ENCODE data around the gene CALML6.
"Not testable (repeated sequence)": the region's sequence is repeated elsewhere in the genome, so short reads cannot be mapped to it uniquely, and the experiment has no call there.

CALML6 gene

DNA sequence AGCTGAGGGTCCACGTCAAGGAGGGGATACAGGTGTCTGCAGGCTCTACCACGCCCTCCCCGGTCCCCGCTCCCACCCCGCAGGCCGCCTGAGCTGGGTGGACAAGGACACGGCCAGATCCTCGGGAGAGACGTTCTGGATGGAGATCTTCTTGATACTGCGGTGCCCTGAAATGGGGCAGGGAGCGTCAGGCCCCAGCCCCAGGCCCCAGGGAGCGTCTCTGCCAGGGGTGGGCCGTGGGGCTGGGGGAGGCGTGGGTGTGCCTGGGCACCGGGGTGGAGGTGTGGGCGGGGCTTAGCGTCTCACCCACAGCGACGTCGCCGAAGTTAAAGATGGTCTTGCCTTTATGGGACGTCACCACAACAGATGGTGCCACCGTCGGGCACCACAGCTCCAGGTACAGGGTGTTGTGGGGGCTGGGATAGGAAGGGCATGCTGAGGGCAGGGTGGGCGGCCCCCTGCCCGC lies 11.3 kb downstream of the CALML6 start:
- H3K4me3 ChIP-seq (ENCODE audit: insufficient read depth, low read depth, low read length) = no peak overlapping the region
- peaks cover 8% of the 10 kb centered on the region for H3K4me1 ChIP-seq (ENCODE audit: control insufficient read depth, insufficient read depth, low read length)
- no peak overlapping the region for H3K27ac ChIP-seq (ENCODE audit: insufficient read depth, low read depth, low read length, poor library complexity, severe bottlenecking)
- no peaks in the 10 kb centered on the region for H3K9me3 ChIP-seq (ENCODE audit: control insufficient read depth, low read length)
- no peaks in the 10 kb centered on the region for H3K36me3 ChIP-seq (ENCODE audit: control insufficient read depth, insufficient read depth, low read length)
- WGBS, 2 experiments = 89 to 91% methylated on average over 26 of the region's 26 CpGs
- no peaks in the 10 kb centered on the region for H3K27me3 ChIP-seq (ENCODE audit: control insufficient read depth, insufficient read depth, low read length, poor library complexity, severe bottlenecking)

DNA sequence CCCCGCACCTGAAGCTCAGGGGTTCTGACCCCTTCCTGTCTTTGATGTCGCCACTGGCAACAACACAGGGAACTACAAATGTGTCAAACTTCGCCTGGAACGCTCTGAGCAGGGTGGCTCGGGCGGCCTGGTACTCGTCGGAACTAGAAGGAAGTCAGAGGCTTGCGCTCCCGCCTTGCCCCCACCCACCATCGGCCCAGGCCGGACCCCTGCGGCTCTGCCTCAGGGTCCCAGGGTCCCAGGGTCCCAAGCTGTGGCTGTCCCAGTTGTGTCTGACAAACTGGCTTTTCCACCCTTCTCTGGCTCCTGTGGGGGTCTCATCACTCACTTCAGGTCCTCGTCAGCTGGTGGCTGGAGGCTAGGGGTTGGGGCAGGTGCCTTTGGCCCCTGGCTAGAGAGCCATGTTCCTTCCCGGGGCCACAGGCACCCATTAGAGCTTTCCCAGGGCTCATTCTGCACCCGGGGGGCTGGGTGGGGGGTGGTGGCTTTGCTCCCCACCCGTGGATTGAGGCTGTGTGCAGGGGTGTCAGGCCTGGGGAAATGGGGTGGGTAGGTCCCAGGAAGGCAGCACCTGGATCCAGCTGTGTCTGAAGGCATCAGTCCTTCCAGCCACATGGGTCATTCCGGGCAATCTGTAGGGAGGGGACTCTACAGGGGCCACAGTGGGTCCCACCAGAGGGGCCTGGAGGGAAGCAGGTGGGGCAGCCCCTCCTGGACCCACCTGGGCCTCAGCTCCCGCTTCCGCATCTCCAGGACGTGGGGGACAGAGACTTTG lies 12.0 kb downstream of the CALML6 start:
- Histone ChIP-seq H3K9me3 (ENCODE audit: control insufficient read depth, low read length) (no peaks in the 10 kb centered on the region), H3K27ac (ENCODE audit: insufficient read depth, low read depth, low read length, poor library complexity, severe bottlenecking) (no peak overlapping the region), H3K36me3 (ENCODE audit: control insufficient read depth, insufficient read depth, low read length) (no peaks in the 10 kb centered on the region), H3K4me1 (ENCODE audit: control insufficient read depth, insufficient read depth, low read length) (peaks cover 8% of the 10 kb centered on the region), H3K27me3 (ENCODE audit: control insufficient read depth, insufficient read depth, low read length, poor library complexity, severe bottlenecking) (no peaks in the 10 kb centered on the region), H3K4me3 (ENCODE audit: insufficient read depth, low read depth, low read length) (no peak overlapping the region)
- WGBS, 2 experiments = 91 to 92% methylated on average over 21 of the region's 21 CpGs

DNA sequence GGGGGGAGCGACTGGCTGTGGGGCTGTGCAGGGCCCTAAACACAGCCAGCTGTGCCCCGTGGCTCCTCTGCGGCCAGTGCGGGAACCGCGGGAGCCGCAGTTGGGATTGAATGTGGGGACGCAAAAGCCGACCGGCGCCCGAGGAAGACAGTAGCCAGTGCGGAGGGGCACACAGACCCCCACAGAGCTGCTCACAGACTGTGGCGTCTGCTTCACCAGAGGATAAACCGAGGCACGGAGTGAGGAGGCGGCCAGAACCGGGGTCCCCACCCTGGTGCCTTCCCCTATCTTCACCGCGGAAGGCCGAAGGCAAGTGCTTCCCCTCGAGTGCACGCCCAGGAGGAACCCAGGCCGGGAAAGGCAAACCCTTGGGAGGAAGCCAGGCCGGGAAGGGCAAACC lies 12.7 kb downstream of the CALML6 start:
- WGBS, 2 experiments = 95% methylated on average over 25 of the region's 25 CpGs
- no peaks in the 10 kb centered on the region for H3K9me3 ChIP-seq (ENCODE audit: control insufficient read depth, low read length)
- no peaks in the 10 kb centered on the region for H3K27me3 ChIP-seq (ENCODE audit: control insufficient read depth, insufficient read depth, low read length, poor library complexity, severe bottlenecking)
- no peaks in the 10 kb centered on the region for H3K36me3 ChIP-seq (ENCODE audit: control insufficient read depth, insufficient read depth, low read length)
- H3K4me1 ChIP-seq (ENCODE audit: control insufficient read depth, insufficient read depth, low read length) = peaks cover 8% of the 10 kb centered on the region
- H3K27ac ChIP-seq (ENCODE audit: insufficient read depth, low read depth, low read length, poor library complexity, severe bottlenecking) = no peak overlapping the region
- H3K4me3 ChIP-seq (ENCODE audit: insufficient read depth, low read depth, low read length) = no peak overlapping the region

DNA sequence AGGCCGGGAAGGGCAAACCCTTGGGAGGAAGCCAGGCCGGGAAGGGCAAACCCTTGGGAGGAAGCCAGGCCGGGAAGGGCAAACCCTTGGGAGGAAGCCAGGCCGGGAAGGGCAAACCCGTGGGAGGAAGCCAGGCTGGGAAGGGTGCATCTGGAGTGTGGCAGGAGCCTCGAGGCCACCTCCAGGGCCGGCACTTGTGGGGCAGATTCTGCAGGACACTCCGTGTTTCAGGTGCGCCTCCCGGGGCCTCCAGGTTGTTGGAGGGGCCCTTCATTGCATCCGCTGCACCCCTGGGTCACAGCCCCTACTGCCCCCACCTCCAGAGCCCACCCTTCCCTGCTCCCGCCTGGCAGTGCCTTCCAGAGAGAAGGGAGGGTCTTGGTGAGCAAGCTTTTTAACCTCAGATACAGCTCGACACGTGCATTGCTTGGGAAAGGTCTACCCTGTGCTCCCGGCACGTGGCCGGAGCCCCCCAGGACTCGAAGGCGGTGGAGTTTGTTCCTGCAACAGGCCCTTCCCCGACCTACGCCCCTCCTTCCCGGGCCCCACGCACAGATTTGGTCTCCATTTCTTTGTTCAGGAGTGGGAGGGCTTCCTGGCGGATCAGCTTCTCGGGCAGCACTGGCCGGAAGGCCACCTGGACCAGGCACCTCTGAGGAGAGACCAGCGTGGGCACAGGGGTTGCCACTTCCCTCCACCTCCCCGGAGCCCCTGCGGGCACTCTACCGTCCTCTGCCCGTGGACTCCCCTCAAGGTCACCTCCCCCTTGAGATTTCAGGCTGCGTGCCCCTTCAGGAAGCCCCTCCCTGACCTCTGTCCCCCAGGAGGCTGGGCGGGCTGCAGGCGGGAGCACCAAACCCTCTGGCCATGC lies 13.4 kb downstream of the CALML6 start:
- H3K36me3 ChIP-seq (ENCODE audit: control insufficient read depth, insufficient read depth, low read length) = no peaks in the 10 kb centered on the region
- no peak overlapping the region for H3K27ac ChIP-seq (ENCODE audit: insufficient read depth, low read depth, low read length, poor library complexity, severe bottlenecking)
- no peaks in the 10 kb centered on the region for H3K27me3 ChIP-seq (ENCODE audit: control insufficient read depth, insufficient read depth, low read length, poor library complexity, severe bottlenecking)
- 86 to 89% methylated on average over 33 of the region's 34 CpGs for WGBS, 2 experiments
- H3K9me3 ChIP-seq (ENCODE audit: control insufficient read depth, low read length) = no peaks in the 10 kb centered on the region
- peaks cover 1% of the 10 kb centered on the region for H3K4me1 ChIP-seq (ENCODE audit: control insufficient read depth, insufficient read depth, low read length)
- no peak overlapping the region for H3K4me3 ChIP-seq (ENCODE audit: insufficient read depth, low read depth, low read length)

DNA sequence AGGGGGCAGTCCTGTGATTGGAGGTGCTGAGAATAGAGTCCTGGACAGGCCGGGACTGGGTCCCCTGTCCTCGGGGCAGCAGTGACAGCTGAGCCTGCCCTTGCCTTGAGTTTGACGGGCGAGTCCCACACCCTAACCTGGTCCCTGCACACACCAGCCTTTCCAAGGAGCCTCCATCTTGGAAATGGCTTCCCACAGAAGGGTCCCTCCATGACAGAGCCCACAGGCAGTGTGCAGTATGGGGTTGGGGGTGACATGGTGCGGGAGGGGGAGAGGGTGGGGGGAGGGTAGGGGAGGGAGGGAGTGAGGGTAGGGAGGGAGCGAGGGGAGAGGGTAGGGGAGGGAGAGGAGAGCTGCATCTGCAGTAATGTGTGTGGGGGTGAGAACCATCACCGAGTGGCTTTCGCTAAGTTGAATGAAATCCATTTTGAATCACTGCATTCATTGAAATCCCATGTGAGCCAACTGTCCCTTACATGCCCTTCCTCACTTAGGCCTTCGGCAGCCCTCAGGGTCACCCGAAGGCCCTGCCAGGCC lies 14.1 kb downstream of the CALML6 start:
- no peak overlapping the region for H3K4me3 ChIP-seq (ENCODE audit: insufficient read depth, low read depth, low read length)
- 86 to 90% methylated on average over 9 of the region's 10 CpGs for WGBS, 2 experiments

DNA sequence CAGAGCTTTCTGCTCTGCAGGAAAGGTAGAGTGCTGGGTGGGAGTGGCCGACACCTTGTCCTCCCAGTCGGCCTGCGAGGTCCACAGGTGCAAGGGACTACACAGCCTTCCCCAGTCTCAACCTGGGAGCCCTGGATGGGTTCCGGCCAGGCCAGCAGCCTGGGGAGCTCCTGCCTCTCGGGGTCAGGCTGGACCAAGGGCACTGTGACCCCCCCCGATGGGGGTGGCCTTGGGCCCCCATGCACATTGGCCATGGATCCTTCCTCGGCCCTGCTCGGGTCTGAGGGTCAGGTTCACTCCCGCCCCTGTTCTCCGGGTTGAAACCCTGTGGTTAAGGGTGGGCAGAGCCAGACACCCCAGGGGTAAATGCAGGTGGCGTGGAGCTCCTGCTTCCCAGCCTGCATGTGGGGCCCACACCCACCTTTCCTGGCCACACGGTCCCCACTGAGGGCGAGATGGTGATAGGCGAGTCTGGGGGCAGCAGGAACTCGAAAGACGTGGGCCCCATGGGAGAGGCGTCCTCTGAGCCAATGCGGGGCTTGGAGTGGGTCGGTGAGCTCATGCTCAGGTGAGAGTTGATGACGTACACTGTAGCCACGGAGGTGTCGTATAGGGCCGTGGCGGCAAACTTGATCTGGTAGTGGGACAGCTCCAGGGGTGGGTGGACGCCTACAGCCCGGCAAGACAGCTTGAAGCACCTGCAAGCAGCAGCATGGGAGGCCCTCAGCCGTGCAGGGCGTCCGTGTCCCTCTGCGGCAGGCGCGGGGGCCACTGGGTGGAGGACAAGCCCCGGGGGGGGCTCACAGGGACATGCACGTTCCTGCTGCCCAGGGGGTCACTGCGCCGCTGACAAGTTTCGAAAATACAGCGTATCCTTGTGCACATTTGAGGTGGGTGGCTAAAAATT lies 14.8 kb downstream of the CALML6 start:
- peaks cover 3% of the 10 kb centered on the region for H3K9me3 ChIP-seq (ENCODE audit: control insufficient read depth, low read length)
- H3K4me1 ChIP-seq (ENCODE audit: control insufficient read depth, insufficient read depth, low read length) = no peaks in the 10 kb centered on the region
- H3K4me3 ChIP-seq (ENCODE audit: insufficient read depth, low read depth, low read length) = no peak overlapping the region
- H3K36me3 ChIP-seq (ENCODE audit: control insufficient read depth, insufficient read depth, low read length) = no peaks in the 10 kb centered on the region
- WGBS, 2 experiments = 91% methylated on average over 38 of the region's 38 CpGs
- H3K27ac ChIP-seq (ENCODE audit: insufficient read depth, low read depth, low read length, poor library complexity, severe bottlenecking) = no peak overlapping the region
- H3K27me3 ChIP-seq (ENCODE audit: control insufficient read depth, insufficient read depth, low read length, poor library complexity, severe bottlenecking) = no peaks in the 10 kb centered on the region

More for the DNA sequence above, 14.1 kb downstream of the CALML6 start:
- H3K9me3 ChIP-seq (ENCODE audit: control insufficient read depth, low read length) = no peaks in the 10 kb centered on the region
- no peaks in the 10 kb centered on the region for H3K4me1 ChIP-seq (ENCODE audit: control insufficient read depth, insufficient read depth, low read length)
- H3K27ac ChIP-seq (ENCODE audit: insufficient read depth, low read depth, low read length, poor library complexity, severe bottlenecking) = no peak overlapping the region
- no peaks in the 10 kb centered on the region for H3K36me3 ChIP-seq (ENCODE audit: control insufficient read depth, insufficient read depth, low read length)
- no peaks in the 10 kb centered on the region for H3K27me3 ChIP-seq (ENCODE audit: control insufficient read depth, insufficient read depth, low read length, poor library complexity, severe bottlenecking)

DNA sequence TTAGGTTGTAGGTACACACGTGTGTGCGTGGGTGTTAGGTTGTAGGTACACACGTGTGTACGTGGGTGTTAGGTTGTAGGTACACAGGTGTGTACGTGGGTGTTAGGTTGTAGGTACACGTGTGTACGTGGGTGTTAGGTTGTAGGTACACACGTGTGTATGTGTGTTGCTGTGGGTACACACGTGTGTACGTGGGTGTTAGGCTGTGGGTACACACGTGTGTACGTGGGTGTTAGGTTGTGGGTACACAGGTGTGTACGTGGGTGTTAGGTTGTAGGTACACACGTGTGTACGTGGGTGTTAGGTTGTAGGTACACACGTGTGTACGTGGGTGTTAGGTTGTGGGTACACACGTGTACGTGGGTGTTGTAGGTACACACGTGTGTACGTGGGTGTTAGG lies 19.8 kb downstream of the CALML6 start:
- not testable (repeated sequence) for H3K4me3 ChIP-seq (ENCODE audit: insufficient read depth, low read depth, low read length)
- WGBS, 2 experiments = 94 to 96% methylated on average over 19 of the region's 21 CpGs

DNA sequence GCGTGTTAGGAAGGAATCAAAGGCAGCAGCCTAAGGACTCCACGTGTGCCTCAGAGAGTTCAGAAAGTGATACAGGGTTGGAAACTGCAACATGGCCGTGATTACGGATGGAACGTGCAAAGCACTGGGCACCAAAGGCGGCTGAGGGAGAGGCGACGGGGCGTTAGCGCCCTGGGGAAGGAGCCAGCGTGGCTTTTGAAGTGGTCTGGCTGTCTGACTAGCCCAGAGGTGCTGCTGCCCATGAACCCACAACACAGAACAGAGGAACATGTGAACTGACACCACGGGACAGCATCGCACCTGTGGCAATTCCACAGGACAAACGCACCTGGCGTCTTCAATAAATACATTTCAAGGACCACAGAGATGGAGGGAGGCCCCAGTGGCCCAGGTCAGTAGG lies 22.0 kb downstream of the CALML6 start:
- 90% methylated on average over 15 of the region's 15 CpGs for WGBS, 2 experiments
- Histone ChIP-seq H3K27me3 (ENCODE audit: control insufficient read depth, insufficient read depth, low read length, poor library complexity, severe bottlenecking) (no peaks in the 10 kb centered on the region), H3K4me1 (ENCODE audit: control insufficient read depth, insufficient read depth, low read length) (no peaks in the 10 kb centered on the region), H3K36me3 (ENCODE audit: control insufficient read depth, insufficient read depth, low read length) (no peaks in the 10 kb centered on the region), H3K27ac (ENCODE audit: insufficient read depth, low read depth, low read length, poor library complexity, severe bottlenecking) (no peak overlapping the region), H3K9me3 (ENCODE audit: control insufficient read depth, low read length) (peaks cover 3% of the 10 kb centered on the region), H3K4me3 (ENCODE audit: insufficient read depth, low read depth, low read length) (no peak overlapping the region)

More for the DNA sequence above, 19.8 kb downstream of the CALML6 start:
- not testable (repeated sequence) for H3K27ac ChIP-seq (ENCODE audit: insufficient read depth, low read depth, low read length, poor library complexity, severe bottlenecking); H3K9me3 ChIP-seq (ENCODE audit: control insufficient read depth, low read length); H3K4me1 ChIP-seq (ENCODE audit: control insufficient read depth, insufficient read depth, low read length); H3K36me3 ChIP-seq (ENCODE audit: control insufficient read depth, insufficient read depth, low read length); H3K27me3 ChIP-seq (ENCODE audit: control insufficient read depth, insufficient read depth, low read length, poor library complexity, severe bottlenecking)

DNA sequence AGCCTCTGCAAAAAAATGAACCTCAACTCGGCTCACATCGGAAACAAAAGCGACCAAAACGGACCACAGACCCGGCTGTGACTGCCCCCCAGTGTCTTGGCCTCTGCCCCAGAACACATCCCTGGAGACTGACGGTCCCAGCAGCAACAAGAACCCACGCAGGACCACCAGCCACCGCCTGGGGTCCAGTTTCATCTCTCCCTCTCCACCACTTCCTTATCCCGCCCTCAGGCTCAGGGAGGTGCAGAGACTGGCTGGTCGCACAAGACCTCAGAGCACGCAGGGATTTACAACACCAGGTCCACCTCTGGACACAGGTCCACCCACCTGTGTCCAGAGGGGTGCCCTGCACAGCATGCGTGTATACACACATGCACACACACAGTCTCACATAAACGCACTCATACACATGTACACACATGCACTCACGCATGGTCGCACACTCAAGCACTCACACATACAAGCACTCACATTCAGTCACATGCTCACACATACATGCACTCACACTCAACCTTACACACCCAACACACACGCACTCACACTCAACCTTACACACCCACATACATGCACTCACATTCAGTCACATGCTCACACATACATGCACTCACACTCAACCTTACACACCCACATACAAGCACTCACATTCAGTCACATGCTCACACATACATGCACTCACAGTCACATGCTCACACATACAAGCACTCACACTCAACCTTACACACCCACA lies 22.7 kb downstream of the CALML6 start:
- 89 to 90% methylated on average over 16 of the region's 16 CpGs for WGBS, 2 experiments
- no peak overlapping the region for H3K27ac ChIP-seq (ENCODE audit: insufficient read depth, low read depth, low read length, poor library complexity, severe bottlenecking)
- H3K27me3 ChIP-seq (ENCODE audit: control insufficient read depth, insufficient read depth, low read length, poor library complexity, severe bottlenecking) = no peaks in the 10 kb centered on the region
- no peaks in the 10 kb centered on the region for H3K4me1 ChIP-seq (ENCODE audit: control insufficient read depth, insufficient read depth, low read length)
- H3K4me3 ChIP-seq (ENCODE audit: insufficient read depth, low read depth, low read length) = no peak overlapping the region
- H3K9me3 ChIP-seq (ENCODE audit: control insufficient read depth, low read length) = peaks cover 3% of the 10 kb centered on the region
- no peaks in the 10 kb centered on the region for H3K36me3 ChIP-seq (ENCODE audit: control insufficient read depth, insufficient read depth, low read length)

All from ectodermal cell (in vitro differentiated cells).